SK-N-SH treated with all-trans-retinoic acid at 6 μM for 48 hours (cell line): ENCODE results near the gene DGKE.
A peak's percentile ranks its signal among the peaks of the same experiment; 100 is the strongest.

Source experiments
- ATAC-seq: fragments of 200-7000 bp; cut with Tn5 transposase; 3 replicates; pipeline ENCODE4 v1.9.1; 2020; ENCODE audit warnings: mild to moderate bottlenecking, moderate library complexity
- ARNTL ChIP-seq: fragments of 450-650 bp; formaldehyde crosslinking; IDR thresholded peaks from 2 replicates; pipeline ENCODE4 v1.5.0; 2020; ENCODE audit warnings: low read depth, mild to moderate bottlenecking, moderate library complexity, borderline replicate concordance
- BACH2 ChIP-seq: fragments of 250-450 bp; sonication (Bioruptor Pico); IDR thresholded peaks from 2 replicates; pipeline ENCODE4 v1.9.0; 2021; ENCODE audit warnings: mild to moderate bottlenecking, borderline replicate concordance
- CREB5 ChIP-seq: fragments of 250-450 bp; sonication (Bioruptor Pico); IDR thresholded peaks from 2 replicates; pipeline ENCODE4 v1.5.1; 2020; ENCODE audit warnings: low read depth, mild to moderate bottlenecking, moderate library complexity
- CSDC2 ChIP-seq: fragments of 250-450 bp; sonication (Bioruptor Pico); IDR thresholded peaks from 2 replicates; pipeline ENCODE4 v1.5.0; 2020; ENCODE audit warnings: mild to moderate bottlenecking, moderate library complexity
- CSRNP3 ChIP-seq: fragments of 250-450 bp; sonication (Bioruptor Pico); IDR thresholded peaks from 2 replicates; pipeline ENCODE4 v1.5.1; 2021; ENCODE audit warnings: mild to moderate bottlenecking, moderate library complexity
- ESRRG ChIP-seq: fragments of 250-450 bp; sonication (Bioruptor Pico); IDR thresholded peaks from 2 replicates; pipeline ENCODE4 v1.6.1; 2021; ENCODE audit warnings: mild to moderate bottlenecking
- GLIS3 ChIP-seq: fragments of 250-450 bp; sonication (Bioruptor Pico); IDR thresholded peaks from 2 replicates; pipeline ENCODE4 v1.5.0; 2020; ENCODE audit warnings: mild to moderate bottlenecking, moderate library complexity
- ISL1 ChIP-seq: fragments of 250-450 bp; sonication (Bioruptor Pico); IDR thresholded peaks from 2 replicates; pipeline ENCODE4 v2.1.2; 2022; ENCODE audit warnings: mild to moderate bottlenecking, moderate library complexity
- OSR1 ChIP-seq: fragments of 250-450 bp; sonication (Bioruptor Pico); IDR thresholded peaks from 2 replicates; pipeline ENCODE4 v1.8.0; 2022; ENCODE audit warnings: moderate library complexity, mild to moderate bottlenecking, inconsistent platforms
- PPARA ChIP-seq: fragments of 250-450 bp; sonication (Bioruptor Pico); IDR thresholded peaks from 2 replicates; pipeline ENCODE4 v1.5.0; 2020; ENCODE audit warnings: mild to moderate bottlenecking, borderline replicate concordance
- RARB ChIP-seq: fragments of 250-450 bp; sonication (Bioruptor Pico); IDR thresholded peaks from 2 replicates; pipeline ENCODE4 v1.8.0; 2021; ENCODE audit warnings: mild to moderate bottlenecking, moderate library complexity
- SNAI2 ChIP-seq: fragments of 250-450 bp; sonication (Bioruptor Pico); IDR thresholded peaks from 2 replicates; pipeline ENCODE4 v1.5.0; 2020; ENCODE audit warnings: mild to moderate bottlenecking, moderate library complexity
- TCF4 ChIP-seq: fragments of 250-450 bp; sonication (Bioruptor Pico); IDR thresholded peaks from 2 replicates; pipeline ENCODE4 v1.8.0; 2021; ENCODE audit warnings: mild to moderate bottlenecking, moderate library complexity, borderline replicate concordance
- TOX ChIP-seq: fragments of 250-450 bp; sonication (Bioruptor Pico); IDR thresholded peaks from 2 replicates; pipeline ENCODE4 v1.8.0; 2021; ENCODE audit warnings: mild to moderate bottlenecking, moderate library complexity, borderline replicate concordance
- ZC3H10 ChIP-seq: fragments of 250-450 bp; sonication (Bioruptor Pico); IDR thresholded peaks from 2 replicates; pipeline ENCODE4 v1.5.1; 2021; ENCODE audit warnings: mild to moderate bottlenecking, moderate library complexity
- ZFP3 ChIP-seq: fragments of 250-450 bp; sonication (Bioruptor Pico); IDR thresholded peaks from 2 replicates; pipeline ENCODE4 v1.5.0; 2020; ENCODE audit warnings: mild to moderate bottlenecking, moderate library complexity
- ZFP30 ChIP-seq: fragments of 450-650 bp; formaldehyde crosslinking; IDR thresholded peaks from 2 replicates; pipeline ENCODE4 v1.5.0; 2022; ENCODE audit warnings: mild to moderate bottlenecking, moderate library complexity
- ZNF565 ChIP-seq: fragments of 450-650 bp; formaldehyde crosslinking; conservative IDR thresholded peaks from 2 replicates; pipeline ENCODE4 v1.5.0; 2020; ENCODE audit warnings: low read depth, mild to moderate bottlenecking, moderate library complexity
- ZNF70 ChIP-seq: fragments of 450-650 bp; formaldehyde crosslinking; IDR thresholded peaks from 2 replicates; pipeline ENCODE4 v1.5.0; 2020; ENCODE audit warnings: mild to moderate bottlenecking, moderate library complexity
- ZNF8 ChIP-seq: fragments of 450-650 bp; formaldehyde crosslinking; IDR thresholded peaks from 2 replicates; pipeline ENCODE4 v1.5.0; 2020; ENCODE audit warnings: mild to moderate bottlenecking, moderate library complexity
- TF ChIP-seq, protein P1 (sequence below): fragments of 250-450 bp; sonication (Bioruptor Pico); IDR thresholded peaks from 2 replicates; pipeline ENCODE4 v1.8.0; 2021; ENCODE audit warnings: low read depth, mild to moderate bottlenecking, moderate library complexity, borderline replicate concordance
- TF ChIP-seq, protein P2 (sequence below): fragments of 250-450 bp; sonication (Bioruptor Pico); IDR thresholded peaks from 2 replicates; pipeline ENCODE4 v1.5.0; 2020; ENCODE audit warnings: mild to moderate bottlenecking, moderate library complexity

DGKE gene

DNA sequence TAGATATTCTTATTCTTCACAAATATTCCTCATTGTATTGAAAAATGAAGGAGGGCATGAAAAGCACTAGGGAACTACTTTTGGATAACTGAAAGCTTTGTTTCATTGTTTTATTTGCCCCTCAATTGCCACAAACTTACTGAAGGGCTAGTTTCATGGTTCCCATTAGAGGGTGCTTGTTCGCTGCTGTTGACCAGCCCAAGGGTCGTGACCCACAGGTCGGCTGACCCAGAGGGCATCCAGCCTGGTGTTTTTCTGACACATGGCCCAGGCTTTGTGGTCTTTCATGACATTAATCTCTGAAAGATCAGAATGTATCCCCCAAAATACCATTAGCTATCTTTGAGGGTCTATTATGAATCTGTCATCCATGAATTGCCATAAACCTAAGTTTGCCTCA is 30.0 kb downstream of the DGKE start:
- no peak for ATAC-seq
- TF ChIP-seq CREB5 (CRISPR knock-in tag) (no peak), TCF4 (no peak), ARNTL (CRISPR knock-in tag) (no peak), CSRNP3 (CRISPR knock-in tag) (no peak), ESRRG (no peak), RARB (no peak), BACH2 (CRISPR knock-in tag) (no peak), ZNF8 (no peak), SNAI2 (CRISPR knock-in tag) (no peak), ZNF565 (no peak)
- TF ChIP-seq, protein P1, sequence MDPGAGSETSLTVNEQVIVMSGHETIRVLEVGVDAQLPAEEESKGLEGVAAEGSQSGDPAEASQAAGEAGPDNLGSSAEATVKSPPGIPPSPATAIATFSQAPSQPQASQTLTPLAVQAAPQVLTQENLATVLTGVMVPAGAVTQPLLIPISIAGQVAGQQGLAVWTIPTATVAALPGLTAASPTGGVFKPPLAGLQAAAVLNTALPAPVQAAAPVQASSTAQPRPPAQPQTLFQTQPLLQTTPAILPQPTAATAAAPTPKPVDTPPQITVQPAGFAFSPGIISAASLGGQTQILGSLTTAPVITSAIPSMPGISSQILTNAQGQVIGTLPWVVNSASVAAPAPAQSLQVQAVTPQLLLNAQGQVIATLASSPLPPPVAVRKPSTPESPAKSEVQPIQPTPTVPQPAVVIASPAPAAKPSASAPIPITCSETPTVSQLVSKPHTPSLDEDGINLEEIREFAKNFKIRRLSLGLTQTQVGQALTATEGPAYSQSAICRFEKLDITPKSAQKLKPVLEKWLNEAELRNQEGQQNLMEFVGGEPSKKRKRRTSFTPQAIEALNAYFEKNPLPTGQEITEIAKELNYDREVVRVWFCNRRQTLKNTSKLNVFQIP (CRISPR knock-in tag) = no peak
- TF ChIP-seq, all 23 proteins: peak for 0

DNA sequence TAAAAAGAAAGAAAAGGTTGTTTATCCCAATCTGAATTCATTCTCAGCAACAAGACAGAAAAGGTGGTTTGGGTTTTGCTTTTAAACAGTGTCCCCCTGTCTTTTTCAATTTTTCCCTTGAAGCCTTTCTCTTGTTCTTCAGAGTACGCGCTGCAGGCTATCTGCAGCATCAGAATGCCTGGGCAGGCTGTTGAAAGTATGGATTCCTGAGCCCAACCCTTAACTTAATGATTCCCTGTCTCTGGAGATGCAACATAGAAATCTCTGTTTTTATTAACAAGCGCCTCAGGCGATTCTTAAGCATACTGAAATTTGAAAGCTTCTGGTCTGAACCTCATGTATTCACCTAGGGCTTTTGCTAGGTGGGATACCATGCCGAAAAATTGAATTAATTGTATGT is 32.1 kb downstream of the DGKE start:
- TF ChIP-seq OSR1 (CRISPR knock-in tag) = no peak
- TF ChIP-seq ZC3H10 (CRISPR knock-in tag) = no peak
- no peak for TF ChIP-seq PPARA (CRISPR knock-in tag)
- TF ChIP-seq CSDC2 = no peak
- TF ChIP-seq, protein P1 (CRISPR knock-in tag) = no peak
- TF ChIP-seq, protein P2, sequence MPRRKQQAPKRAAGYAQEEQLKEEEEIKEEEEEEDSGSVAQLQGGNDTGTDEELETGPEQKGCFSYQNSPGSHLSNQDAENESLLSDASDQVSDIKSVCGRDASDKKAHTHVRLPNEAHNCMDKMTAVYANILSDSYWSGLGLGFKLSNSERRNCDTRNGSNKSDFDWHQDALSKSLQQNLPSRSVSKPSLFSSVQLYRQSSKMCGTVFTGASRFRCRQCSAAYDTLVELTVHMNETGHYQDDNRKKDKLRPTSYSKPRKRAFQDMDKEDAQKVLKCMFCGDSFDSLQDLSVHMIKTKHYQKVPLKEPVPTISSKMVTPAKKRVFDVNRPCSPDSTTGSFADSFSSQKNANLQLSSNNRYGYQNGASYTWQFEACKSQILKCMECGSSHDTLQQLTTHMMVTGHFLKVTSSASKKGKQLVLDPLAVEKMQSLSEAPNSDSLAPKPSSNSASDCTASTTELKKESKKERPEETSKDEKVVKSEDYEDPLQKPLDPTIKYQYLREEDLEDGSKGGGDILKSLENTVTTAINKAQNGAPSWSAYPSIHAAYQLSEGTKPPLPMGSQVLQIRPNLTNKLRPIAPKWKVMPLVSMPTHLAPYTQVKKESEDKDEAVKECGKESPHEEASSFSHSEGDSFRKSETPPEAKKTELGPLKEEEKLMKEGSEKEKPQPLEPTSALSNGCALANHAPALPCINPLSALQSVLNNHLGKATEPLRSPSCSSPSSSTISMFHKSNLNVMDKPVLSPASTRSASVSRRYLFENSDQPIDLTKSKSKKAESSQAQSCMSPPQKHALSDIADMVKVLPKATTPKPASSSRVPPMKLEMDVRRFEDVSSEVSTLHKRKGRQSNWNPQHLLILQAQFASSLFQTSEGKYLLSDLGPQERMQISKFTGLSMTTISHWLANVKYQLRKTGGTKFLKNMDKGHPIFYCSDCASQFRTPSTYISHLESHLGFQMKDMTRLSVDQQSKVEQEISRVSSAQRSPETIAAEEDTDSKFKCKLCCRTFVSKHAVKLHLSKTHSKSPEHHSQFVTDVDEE (CRISPR knock-in tag) = no peak
- TF ChIP-seq GLIS3 = no peak
- no peak for TF ChIP-seq ZNF565
- no peak for TF ChIP-seq ESRRG
- TF ChIP-seq SNAI2 (CRISPR knock-in tag) = no peak
- no peak for TF ChIP-seq ISL1
- TF ChIP-seq ZFP3 (CRISPR knock-in tag) = no peak
- no peak for TF ChIP-seq RARB
- no peak for TF ChIP-seq TCF4
- no peak for TF ChIP-seq CSRNP3 (CRISPR knock-in tag)
- no peak for TF ChIP-seq TOX (CRISPR knock-in tag)
- no peak for TF ChIP-seq ZFP30 (CRISPR knock-in tag)
- TF ChIP-seq, all 23 proteins: peak for 0
- ATAC-seq = no peak

DNA sequence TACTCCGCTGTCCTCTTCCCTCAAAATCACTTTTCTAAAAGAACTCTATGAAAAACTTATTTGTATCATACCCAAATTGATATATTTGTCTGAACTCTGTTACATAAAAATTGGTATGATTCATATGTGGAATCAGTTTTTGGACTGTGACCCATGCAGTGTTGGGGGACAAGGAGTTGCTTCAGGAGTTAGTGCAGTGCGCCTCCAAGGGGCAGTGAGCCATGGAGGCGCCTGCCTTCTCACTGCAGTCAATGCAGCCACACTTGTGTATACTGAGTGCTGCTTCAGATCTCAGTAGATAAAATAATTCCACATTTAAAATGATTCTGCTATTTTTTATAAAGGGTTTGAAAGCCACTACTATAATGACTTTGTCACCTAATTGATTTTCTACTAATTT is 32.5 kb downstream of the DGKE start:
- ATAC-seq = peak; percentile 53; the same call in 2 of the 3 replicates

More for the DNA sequence above, 32.5 kb downstream of the DGKE start:
- TF ChIP-seq BACH2 (CRISPR knock-in tag) = no peak
- TF ChIP-seq ZFP30 (CRISPR knock-in tag) = no peak
- TF ChIP-seq TOX (CRISPR knock-in tag) = no peak
- TF ChIP-seq ZNF70 = no peak
